ENCODE measurements around the gene CETN2. TPM values are rescaled to one million over a fixed set of nuclear protein-coding genes. Genes with fewer than 3 reads are reported as not detected.
A peak's percentile ranks its signal among the peaks of the same experiment; 100 is the strongest.
"Not testable (repeated sequence)": the region's sequence is repeated elsewhere in the genome, so short reads cannot be mapped to it uniquely, and the experiment has no call there.

CETN2 gene
- total RNA-seq, 1 donor from 2014 or later, result 31.1 TPM

DNA sequence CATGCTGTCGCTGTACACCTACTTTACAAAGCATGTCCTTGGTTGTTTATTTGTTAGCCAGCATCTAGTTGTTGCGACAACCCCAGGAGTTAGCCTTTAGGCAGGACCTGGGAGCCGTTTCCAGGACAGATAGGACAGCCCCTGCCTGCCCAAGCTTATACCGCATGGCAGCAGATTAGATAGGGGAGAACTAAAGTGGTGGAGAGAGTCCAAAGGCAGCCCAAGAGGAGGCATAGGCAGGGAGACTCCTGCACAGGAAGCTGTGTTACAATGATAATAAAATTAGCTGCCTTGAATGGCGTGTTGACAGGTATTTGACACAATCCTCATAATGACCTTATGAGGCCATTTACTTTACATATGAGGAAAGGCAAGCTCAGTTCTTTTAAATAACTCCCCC is 13.3 kb upstream of the CETN2 start:
- TF ChIP-seq, protein P1, sequence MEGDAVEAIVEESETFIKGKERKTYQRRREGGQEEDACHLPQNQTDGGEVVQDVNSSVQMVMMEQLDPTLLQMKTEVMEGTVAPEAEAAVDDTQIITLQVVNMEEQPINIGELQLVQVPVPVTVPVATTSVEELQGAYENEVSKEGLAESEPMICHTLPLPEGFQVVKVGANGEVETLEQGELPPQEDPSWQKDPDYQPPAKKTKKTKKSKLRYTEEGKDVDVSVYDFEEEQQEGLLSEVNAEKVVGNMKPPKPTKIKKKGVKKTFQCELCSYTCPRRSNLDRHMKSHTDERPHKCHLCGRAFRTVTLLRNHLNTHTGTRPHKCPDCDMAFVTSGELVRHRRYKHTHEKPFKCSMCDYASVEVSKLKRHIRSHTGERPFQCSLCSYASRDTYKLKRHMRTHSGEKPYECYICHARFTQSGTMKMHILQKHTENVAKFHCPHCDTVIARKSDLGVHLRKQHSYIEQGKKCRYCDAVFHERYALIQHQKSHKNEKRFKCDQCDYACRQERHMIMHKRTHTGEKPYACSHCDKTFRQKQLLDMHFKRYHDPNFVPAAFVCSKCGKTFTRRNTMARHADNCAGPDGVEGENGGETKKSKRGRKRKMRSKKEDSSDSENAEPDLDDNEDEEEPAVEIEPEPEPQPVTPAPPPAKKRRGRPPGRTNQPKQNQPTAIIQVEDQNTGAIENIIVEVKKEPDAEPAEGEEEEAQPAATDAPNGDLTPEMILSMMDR (IDR thresholded peaks at IDR 0.05; ENCODE audit: unreplicated experiment), result no peak
- peaks cover 12% of the 10 kb centered on the region for H3K36me3 Mint-ChIP-seq
- no peak for DNase-seq (ENCODE audit: low spot score in 2 of 2, unreplicated experiment in 2 of 2)
- H3K27ac Mint-ChIP-seq, result no peak overlapping the region
- H3K27me3 Mint-ChIP-seq (ENCODE audit: low read depth), result no peaks in the 10 kb centered on the region
- H3K4me1 Mint-ChIP-seq, result no peaks in the 10 kb centered on the region
- no peak overlapping the region for H3K4me3 Mint-ChIP-seq
- peaks cover 16% of the 10 kb centered on the region for H3K9me3 Mint-ChIP-seq

DNA sequence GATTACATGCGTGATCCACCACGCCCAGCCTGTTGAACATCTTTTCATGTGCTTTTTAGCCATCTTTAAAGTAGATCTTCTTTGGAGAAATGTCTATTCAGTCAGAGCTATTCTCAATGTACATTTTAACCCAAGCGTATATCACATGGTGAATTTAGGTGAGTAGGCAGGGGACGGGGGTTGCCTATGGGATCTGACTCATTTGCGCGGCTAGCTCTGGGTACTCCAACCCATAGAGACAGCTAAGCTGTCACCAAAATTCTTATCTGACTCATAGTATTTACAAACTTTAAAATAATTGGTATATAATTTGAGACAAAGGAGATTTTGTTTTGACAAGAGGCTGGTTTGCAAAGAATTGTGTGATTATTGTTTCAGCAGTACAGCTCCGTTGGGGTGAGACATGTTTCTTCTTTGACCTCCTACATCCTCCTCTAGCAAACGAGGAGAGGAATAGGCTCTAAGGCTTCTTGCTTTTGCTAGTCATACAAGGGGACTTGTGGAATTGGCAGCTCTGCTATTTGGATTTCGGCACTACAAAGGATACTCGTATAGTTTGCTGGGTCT is 12.3 kb upstream of the CETN2 start:
- Mint-ChIP-seq H3K9me3 (peaks cover 21% of the 10 kb centered on the region), H3K4me1 (no peaks in the 10 kb centered on the region), H3K27ac (no peak overlapping the region), H3K36me3 (peaks cover 19% of the 10 kb centered on the region), H3K27me3 (ENCODE audit: low read depth) (no peaks in the 10 kb centered on the region), H3K4me3 (no peak overlapping the region)
- TF ChIP-seq, protein P1 (IDR thresholded peaks at IDR 0.05; ENCODE audit: unreplicated experiment), result no peak
- no peak for DNase-seq (ENCODE audit: low spot score in 2 of 2, unreplicated experiment in 2 of 2)

DNA sequence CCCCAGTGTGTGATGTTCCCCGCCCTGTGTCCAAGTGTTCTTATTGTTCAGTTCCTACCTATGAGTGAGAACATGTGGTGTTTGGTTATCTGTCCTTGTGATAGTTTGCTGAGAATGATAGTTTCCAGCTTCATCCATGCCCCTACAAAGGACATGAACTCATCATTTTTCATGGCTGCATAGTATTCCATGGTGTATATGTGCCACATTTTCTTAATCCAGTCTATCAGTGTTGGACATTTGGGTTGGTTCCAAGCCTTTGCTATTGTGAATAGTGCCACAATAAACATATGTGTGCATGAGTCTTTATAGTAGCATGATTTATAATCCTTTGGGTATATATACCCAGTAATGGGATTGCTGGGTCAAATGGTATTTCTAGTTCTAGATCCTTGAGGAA is 4.9 kb upstream of the CETN2 start:
- H3K27me3 Mint-ChIP-seq (ENCODE audit: low read depth); H3K27ac Mint-ChIP-seq; H3K4me3 Mint-ChIP-seq; DNase-seq (ENCODE audit: low spot score in 2 of 2, unreplicated experiment in 2 of 2): not testable (repeated sequence)
- Mint-ChIP-seq H3K4me1 (peaks cover 14% of the 10 kb centered on the region), H3K9me3 (peaks cover 31% of the 10 kb centered on the region), H3K36me3 (peaks cover 36% of the 10 kb centered on the region)

DNA sequence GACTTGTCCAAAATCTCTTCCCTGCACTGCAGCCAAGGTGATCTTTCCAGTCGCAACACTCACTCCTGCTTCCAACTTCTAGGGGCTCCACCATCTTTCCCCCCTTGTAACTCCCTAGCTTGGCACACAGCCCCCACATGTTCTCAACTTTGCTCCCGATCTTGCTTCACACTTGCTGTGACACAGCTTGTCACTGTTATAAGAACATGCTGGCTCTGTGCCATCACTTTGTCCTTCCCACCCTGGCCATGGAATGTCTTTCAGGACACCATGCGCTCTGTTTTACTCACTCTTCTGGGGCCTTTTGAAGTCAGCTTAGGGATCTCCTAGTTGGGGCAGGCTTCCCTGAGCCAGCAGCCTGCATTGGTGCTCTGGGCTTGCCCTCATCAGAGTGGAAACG is 2.8 kb upstream of the CETN2 start:
- no peak for DNase-seq (ENCODE audit: low spot score in 2 of 2, unreplicated experiment in 2 of 2)
- Mint-ChIP-seq H3K4me1 (peaks cover 16% of the 10 kb centered on the region), H3K27me3 (ENCODE audit: low read depth) (no peaks in the 10 kb centered on the region), H3K9me3 (peaks cover 20% of the 10 kb centered on the region), H3K36me3 (peaks cover 29% of the 10 kb centered on the region), H3K4me3 (no peak overlapping the region), H3K27ac (no peak overlapping the region)
- TF ChIP-seq, protein P1 (IDR thresholded peaks at IDR 0.05; ENCODE audit: unreplicated experiment), result no peak

DNA sequence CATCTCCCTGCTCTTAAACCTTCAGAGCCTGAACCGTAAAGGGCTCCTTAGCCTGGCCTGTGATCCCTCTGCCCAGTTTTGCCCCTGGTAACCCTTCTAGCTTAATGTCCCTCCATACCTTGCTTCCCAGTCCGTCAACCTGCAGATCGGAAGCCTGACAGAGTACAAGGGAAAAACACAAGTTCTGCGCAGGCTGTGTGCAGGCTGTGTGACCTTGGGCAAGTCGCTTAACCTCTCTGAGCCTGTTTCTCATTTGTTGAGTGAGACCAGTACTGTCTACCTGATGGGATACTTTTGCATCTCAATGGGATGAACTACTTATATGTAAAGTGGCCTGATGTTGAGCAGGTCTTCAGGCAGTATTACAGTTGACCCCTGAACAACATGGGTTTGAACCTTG is 2.0 kb upstream of the CETN2 start:
- Mint-ChIP-seq H3K4me1 (peaks cover 16% of the 10 kb centered on the region), H3K9me3 (peaks cover 14% of the 10 kb centered on the region), H3K27ac (peak overlapping the region; percentile 47), H3K36me3 (peaks cover 23% of the 10 kb centered on the region), H3K27me3 (ENCODE audit: low read depth) (no peaks in the 10 kb centered on the region), H3K4me3 (peak overlapping the region; percentile 93)
- DNase-seq (ENCODE audit: low spot score in 2 of 2, unreplicated experiment in 2 of 2), result no peak
- TF ChIP-seq, protein P1 (IDR thresholded peaks at IDR 0.05; ENCODE audit: unreplicated experiment), result no peak

DNA sequence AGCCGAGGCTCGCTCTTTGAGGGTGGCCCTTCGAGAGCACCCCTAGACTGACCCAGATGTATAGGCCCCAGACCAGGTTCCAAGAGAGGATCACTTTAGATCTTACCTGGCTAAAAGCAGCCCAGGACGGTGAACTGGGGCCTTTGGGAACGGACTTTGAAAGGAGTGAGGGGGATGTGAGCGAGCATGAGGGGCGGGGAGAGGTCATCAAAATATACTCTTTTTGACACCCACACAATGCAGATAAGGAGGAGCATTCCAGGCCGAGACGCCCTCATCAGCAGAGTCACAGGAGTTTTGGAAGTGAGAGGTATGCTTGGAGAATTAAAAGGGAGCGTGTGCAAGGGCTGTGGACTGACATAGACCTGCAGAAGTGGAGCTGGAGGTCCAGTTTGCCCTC is 834 bp upstream of the CETN2 start:
- no peak for DNase-seq (ENCODE audit: low spot score in 2 of 2, unreplicated experiment in 2 of 2)
- Mint-ChIP-seq H3K27ac (peak overlapping the region; percentile 97), H3K36me3 (peaks cover 15% of the 10 kb centered on the region), H3K9me3 (peaks cover 6% of the 10 kb centered on the region), H3K27me3 (ENCODE audit: low read depth) (no peaks in the 10 kb centered on the region), H3K4me3 (peak overlapping the region; percentile 93), H3K4me1 (peaks cover 16% of the 10 kb centered on the region)
- TF ChIP-seq, protein P1 (IDR thresholded peaks at IDR 0.05; ENCODE audit: unreplicated experiment), result no peak

Data from mesothelial cell of epicardium (in vitro differentiated cells).